GM04503 (cell line): Measurements from ENCODE around the gene STMND1.

ENCODE experiments used
- DNase-seq: peaks from one replicate; pipeline ENCODE4 v3.0.0-alpha.2; 2012; ENCODE audit warnings: low read depth

STMND1 gene

GRCh38 chr6:17161076-17161475 lies 59.2 kb downstream of the STMND1 start:
- DNase-seq, result no peak

GRCh38 chr6:17165383-17165782 lies 63.5 kb downstream of the STMND1 start:
- DNase-seq, result no peak

DNA sequence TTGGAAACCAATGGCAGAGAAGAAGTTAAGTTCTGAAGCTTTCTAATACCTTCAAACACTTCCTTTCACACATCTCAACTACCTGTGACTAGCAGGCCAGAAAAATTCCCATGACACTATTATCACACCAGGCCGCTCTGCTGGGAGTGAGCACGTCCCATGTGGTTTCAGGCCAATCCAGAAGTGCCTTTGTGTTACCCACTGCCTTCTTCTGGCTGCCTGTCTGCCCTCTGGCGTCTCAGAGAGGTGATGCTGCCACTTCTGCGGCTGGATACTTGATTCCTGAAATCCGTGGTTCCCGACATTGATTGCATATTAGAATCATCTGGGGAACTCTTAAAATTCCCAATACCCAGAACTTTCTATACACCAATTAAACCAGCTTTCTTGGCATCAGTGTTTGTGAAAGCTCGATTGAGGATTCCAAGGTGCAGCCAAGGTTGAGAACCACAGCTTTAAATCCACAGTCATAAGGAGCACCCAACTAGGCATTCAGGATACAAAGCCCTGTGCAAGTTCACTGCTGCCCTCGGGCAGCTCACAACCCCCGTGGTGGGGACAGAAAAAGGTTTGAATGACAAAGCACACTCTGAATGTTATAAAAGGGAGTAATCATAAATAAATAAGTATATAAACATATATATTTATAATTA lies 65.6 kb downstream of the STMND1 start:
- DNase-seq, result no peak

GRCh38 chr6:17169291-17169690 lies 67.4 kb downstream of the STMND1 start:
- DNase-seq, result no peak

GRCh38 chr6:17169711-17170110 lies 67.9 kb downstream of the STMND1 start:
- no peak for DNase-seq

GRCh38 chr6:17172836-17173470 lies 71.1 kb downstream of the STMND1 start:
- no peak for DNase-seq

DNA sequence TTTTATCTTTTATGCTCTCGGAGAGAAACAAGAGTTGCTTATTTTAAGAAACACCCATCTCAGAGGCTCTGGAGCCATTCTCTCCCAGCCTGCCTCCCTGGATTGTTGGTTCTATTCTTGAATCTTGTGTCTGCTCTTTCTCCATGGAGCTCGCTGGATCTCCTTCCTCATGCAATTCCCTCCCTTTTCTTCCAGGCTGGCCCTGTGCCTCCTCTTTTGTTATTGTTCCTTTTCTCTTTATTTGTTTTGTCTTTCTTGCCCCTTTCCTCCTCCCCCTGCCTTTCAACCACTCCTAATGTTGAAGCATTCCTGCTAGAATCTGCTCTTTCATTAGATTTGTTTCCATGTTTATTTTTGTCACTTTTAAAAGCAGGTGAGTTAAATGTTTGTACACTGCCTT lies 76.5 kb downstream of the STMND1 start:
- no peak for DNase-seq

DNA sequence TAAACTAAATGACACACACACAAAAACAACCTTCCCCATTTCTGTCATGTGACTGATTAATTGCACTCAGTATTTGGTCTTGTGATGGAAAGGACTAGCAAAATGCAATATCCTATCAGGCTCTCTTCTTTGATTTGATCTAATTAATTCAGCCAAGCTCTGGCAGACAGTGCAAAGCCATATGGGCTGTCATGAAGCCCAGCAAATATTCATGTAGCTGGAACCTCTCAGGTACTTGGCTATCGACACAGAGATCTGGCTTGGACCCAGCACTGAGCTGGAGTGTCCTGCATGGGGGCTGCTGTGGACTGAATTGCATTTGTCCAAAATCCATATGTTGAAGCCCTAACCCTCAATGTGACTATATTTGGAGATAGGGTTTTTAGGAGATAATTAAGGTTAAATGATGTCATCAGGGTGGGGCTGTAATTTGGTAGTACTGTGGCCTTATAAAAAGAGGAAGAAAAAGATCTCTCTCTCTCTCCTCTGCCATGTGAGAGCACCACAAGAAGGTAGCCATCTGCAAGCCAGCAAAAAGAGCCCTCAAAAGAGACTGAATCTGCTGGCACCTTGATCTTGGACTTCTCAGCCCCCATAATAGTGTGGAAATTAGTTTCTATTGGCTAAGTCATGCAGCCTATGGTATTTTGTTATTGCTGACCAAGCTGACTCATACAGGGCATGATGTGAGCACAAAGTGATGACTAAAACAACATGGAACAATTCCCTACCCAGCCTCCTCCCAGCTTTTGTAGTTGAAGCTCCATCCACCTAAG lies 77.1 kb downstream of the STMND1 start:
- DNase-seq, result no peak

DNA sequence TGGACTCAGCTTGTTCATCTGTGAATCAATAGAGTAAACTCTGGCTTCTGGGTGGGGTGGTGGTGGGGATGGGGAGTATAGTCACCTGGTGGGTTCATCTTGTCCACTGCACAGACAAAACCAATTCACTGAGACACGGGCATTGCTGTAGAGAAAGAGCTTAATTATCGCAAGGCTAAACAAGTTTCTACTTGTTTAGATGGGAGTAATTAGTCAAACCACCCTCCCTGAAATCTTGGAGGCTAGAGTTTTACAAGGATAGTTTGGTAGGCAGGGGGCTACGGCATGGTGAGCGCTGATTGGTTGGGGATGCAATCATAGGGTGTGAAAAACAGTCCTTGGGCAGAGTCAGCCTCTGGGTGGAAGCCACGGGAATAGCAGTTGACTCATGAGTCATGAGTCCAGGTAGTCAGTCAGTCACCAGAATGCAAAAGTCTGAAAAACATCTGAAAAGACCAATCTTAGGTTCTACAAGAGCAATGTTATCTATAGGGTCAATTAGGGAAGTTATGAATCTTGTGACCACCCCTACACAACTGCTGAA lies 77.8 kb downstream of the STMND1 start:
- no peak for DNase-seq
